SK-N-SH treated with all-trans-retinoic acid at 6 μM for 48 hours (cell line): ENCODE data around the gene GIPC2.

Experiments
- ATAC-seq: fragments of 200-7000 bp; cut with Tn5 transposase; 3 replicates; pipeline ENCODE4 v1.9.1; 2020; ENCODE audit warnings: mild to moderate bottlenecking, moderate library complexity
- ARNTL ChIP-seq: fragments of 450-650 bp; formaldehyde crosslinking; IDR thresholded peaks from 2 replicates; pipeline ENCODE4 v1.5.0; 2020; ENCODE audit warnings: low read depth, mild to moderate bottlenecking, moderate library complexity, borderline replicate concordance
- BACH2 ChIP-seq: fragments of 250-450 bp; sonication (Bioruptor Pico); IDR thresholded peaks from 2 replicates; pipeline ENCODE4 v1.9.0; 2021; ENCODE audit warnings: mild to moderate bottlenecking, borderline replicate concordance
- CREB5 ChIP-seq: fragments of 250-450 bp; sonication (Bioruptor Pico); IDR thresholded peaks from 2 replicates; pipeline ENCODE4 v1.5.1; 2020; ENCODE audit warnings: low read depth, mild to moderate bottlenecking, moderate library complexity
- CSDC2 ChIP-seq: fragments of 250-450 bp; sonication (Bioruptor Pico); IDR thresholded peaks from 2 replicates; pipeline ENCODE4 v1.5.0; 2020; ENCODE audit warnings: mild to moderate bottlenecking, moderate library complexity
- CSRNP3 ChIP-seq: fragments of 250-450 bp; sonication (Bioruptor Pico); IDR thresholded peaks from 2 replicates; pipeline ENCODE4 v1.5.1; 2021; ENCODE audit warnings: mild to moderate bottlenecking, moderate library complexity
- ESRRG ChIP-seq: fragments of 250-450 bp; sonication (Bioruptor Pico); IDR thresholded peaks from 2 replicates; pipeline ENCODE4 v1.6.1; 2021; ENCODE audit warnings: mild to moderate bottlenecking
- GLIS3 ChIP-seq: fragments of 250-450 bp; sonication (Bioruptor Pico); IDR thresholded peaks from 2 replicates; pipeline ENCODE4 v1.5.0; 2020; ENCODE audit warnings: mild to moderate bottlenecking, moderate library complexity
- ISL1 ChIP-seq: fragments of 250-450 bp; sonication (Bioruptor Pico); IDR thresholded peaks from 2 replicates; pipeline ENCODE4 v2.1.2; 2022; ENCODE audit warnings: mild to moderate bottlenecking, moderate library complexity
- OSR1 ChIP-seq: fragments of 250-450 bp; sonication (Bioruptor Pico); IDR thresholded peaks from 2 replicates; pipeline ENCODE4 v1.8.0; 2022; ENCODE audit warnings: moderate library complexity, mild to moderate bottlenecking, inconsistent platforms
- PATZ1 ChIP-seq: fragments of 250-450 bp; sonication (Bioruptor Pico); IDR thresholded peaks from 2 replicates; pipeline ENCODE4 v1.8.0; 2020; ENCODE audit warnings: mild to moderate bottlenecking, moderate library complexity, borderline replicate concordance
- POU6F1 ChIP-seq: fragments of 250-450 bp; sonication (Bioruptor Pico); IDR thresholded peaks from 2 replicates; pipeline ENCODE4 v1.8.0; 2021; ENCODE audit warnings: low read depth, mild to moderate bottlenecking, moderate library complexity, borderline replicate concordance
- PPARA ChIP-seq: fragments of 250-450 bp; sonication (Bioruptor Pico); IDR thresholded peaks from 2 replicates; pipeline ENCODE4 v1.5.0; 2020; ENCODE audit warnings: mild to moderate bottlenecking, borderline replicate concordance
- RARB ChIP-seq: fragments of 250-450 bp; sonication (Bioruptor Pico); IDR thresholded peaks from 2 replicates; pipeline ENCODE4 v1.8.0; 2021; ENCODE audit warnings: mild to moderate bottlenecking, moderate library complexity
- SNAI2 ChIP-seq: fragments of 250-450 bp; sonication (Bioruptor Pico); IDR thresholded peaks from 2 replicates; pipeline ENCODE4 v1.5.0; 2020; ENCODE audit warnings: mild to moderate bottlenecking, moderate library complexity
- TCF4 ChIP-seq: fragments of 250-450 bp; sonication (Bioruptor Pico); IDR thresholded peaks from 2 replicates; pipeline ENCODE4 v1.8.0; 2021; ENCODE audit warnings: mild to moderate bottlenecking, moderate library complexity, borderline replicate concordance
- TOX ChIP-seq: fragments of 250-450 bp; sonication (Bioruptor Pico); IDR thresholded peaks from 2 replicates; pipeline ENCODE4 v1.8.0; 2021; ENCODE audit warnings: mild to moderate bottlenecking, moderate library complexity, borderline replicate concordance
- TSHZ2 ChIP-seq: fragments of 250-450 bp; sonication (Bioruptor Pico); IDR thresholded peaks from 2 replicates; pipeline ENCODE4 v1.5.0; 2020; ENCODE audit warnings: mild to moderate bottlenecking, moderate library complexity
- ZC3H10 ChIP-seq: fragments of 250-450 bp; sonication (Bioruptor Pico); IDR thresholded peaks from 2 replicates; pipeline ENCODE4 v1.5.1; 2021; ENCODE audit warnings: mild to moderate bottlenecking, moderate library complexity
- ZFP3 ChIP-seq: fragments of 250-450 bp; sonication (Bioruptor Pico); IDR thresholded peaks from 2 replicates; pipeline ENCODE4 v1.5.0; 2020; ENCODE audit warnings: mild to moderate bottlenecking, moderate library complexity
- ZFP30 ChIP-seq: fragments of 450-650 bp; formaldehyde crosslinking; IDR thresholded peaks from 2 replicates; pipeline ENCODE4 v1.5.0; 2022; ENCODE audit warnings: mild to moderate bottlenecking, moderate library complexity
- ZNF565 ChIP-seq: fragments of 450-650 bp; formaldehyde crosslinking; conservative IDR thresholded peaks from 2 replicates; pipeline ENCODE4 v1.5.0; 2020; ENCODE audit warnings: low read depth, mild to moderate bottlenecking, moderate library complexity
- ZNF70 ChIP-seq: fragments of 450-650 bp; formaldehyde crosslinking; IDR thresholded peaks from 2 replicates; pipeline ENCODE4 v1.5.0; 2020; ENCODE audit warnings: mild to moderate bottlenecking, moderate library complexity
- ZNF8 ChIP-seq: fragments of 450-650 bp; formaldehyde crosslinking; IDR thresholded peaks from 2 replicates; pipeline ENCODE4 v1.5.0; 2020; ENCODE audit warnings: mild to moderate bottlenecking, moderate library complexity

GIPC2 gene

GRCh38 chr1:78126506-78126905, 80.7 kb downstream of the GIPC2 start:
- TF ChIP-seq ISL1 (CRISPR knock-in tag) (no peak), CSDC2 (no peak), OSR1 (CRISPR knock-in tag) (no peak), TSHZ2 (CRISPR knock-in tag) (no peak), POU6F1 (no peak), GLIS3 (CRISPR knock-in tag) (no peak), ARNTL (no peak), TCF4 (no peak), RARB (CRISPR knock-in tag) (no peak), ZFP3 (no peak), CSRNP3 (no peak), PPARA (no peak), TOX (CRISPR knock-in tag) (no peak), ZNF8 (CRISPR knock-in tag) (no peak), SNAI2 (CRISPR knock-in tag) (no peak), ZNF565 (CRISPR knock-in tag) (no peak), ZFP30 (CRISPR knock-in tag) (no peak), CREB5 (CRISPR knock-in tag) (no peak)
- TF ChIP-seq, all 23 proteins: peak for 0
- ATAC-seq = no peak

GRCh38 chr1:78132174-78132947, 86.6 kb downstream of the GIPC2 start:
- no peak for TF ChIP-seq CREB5 (CRISPR knock-in tag)
- no peak for TF ChIP-seq ISL1 (CRISPR knock-in tag)
- TF ChIP-seq ZFP30 (CRISPR knock-in tag) = no peak
- no peak for TF ChIP-seq OSR1 (CRISPR knock-in tag)
- no peak for TF ChIP-seq CSDC2
- no peak for TF ChIP-seq ESRRG (CRISPR knock-in tag)
- no peak for TF ChIP-seq TOX (CRISPR knock-in tag)
- TF ChIP-seq PATZ1 (CRISPR knock-in tag) = no peak
- no peak for TF ChIP-seq ZC3H10 (CRISPR knock-in tag)
- TF ChIP-seq POU6F1 = no peak
- no peak for TF ChIP-seq ARNTL
- no peak for TF ChIP-seq GLIS3 (CRISPR knock-in tag)
- no peak for TF ChIP-seq PPARA
- no peak for TF ChIP-seq ZFP3
- no peak for TF ChIP-seq TCF4
- TF ChIP-seq TSHZ2 (CRISPR knock-in tag) = no peak
- TF ChIP-seq BACH2 (CRISPR knock-in tag) = no peak
- TF ChIP-seq ZNF70 (CRISPR knock-in tag) = no peak
- no peak for ATAC-seq
